Subcutaneous adipose tissue (tissue), 4 donors: ENCODE results near the gene RASA3. TPM values are rescaled to one million over a fixed set of nuclear protein-coding genes. Genes with fewer than 3 reads are reported as not detected.

ENCODE experiments used
- total RNA-seq, 4 donors: library from RNA; depleted of rRNA; stranded (reverse); fragments of >200 nt; gene quantifications; one replicate each; pipeline ENCODE4 v1.1.0, GENCODE V29; 2016
- TF ChIP-seq, protein P1 (sequence below): fragments of 450-650 bp; IDR thresholded peaks from one replicate; pipeline ENCODE4 v1.5.1; 2016; ENCODE audit warnings: low read depth, mild to moderate bottlenecking, control low read depth, antibody characterized with exemption, moderate library complexity

Gene RASA3
- total RNA-seq, 4 donors from 2014 or later = 36.9 to 70.1 (median 46.3) TPM

- TF ChIP-seq, protein P1, sequence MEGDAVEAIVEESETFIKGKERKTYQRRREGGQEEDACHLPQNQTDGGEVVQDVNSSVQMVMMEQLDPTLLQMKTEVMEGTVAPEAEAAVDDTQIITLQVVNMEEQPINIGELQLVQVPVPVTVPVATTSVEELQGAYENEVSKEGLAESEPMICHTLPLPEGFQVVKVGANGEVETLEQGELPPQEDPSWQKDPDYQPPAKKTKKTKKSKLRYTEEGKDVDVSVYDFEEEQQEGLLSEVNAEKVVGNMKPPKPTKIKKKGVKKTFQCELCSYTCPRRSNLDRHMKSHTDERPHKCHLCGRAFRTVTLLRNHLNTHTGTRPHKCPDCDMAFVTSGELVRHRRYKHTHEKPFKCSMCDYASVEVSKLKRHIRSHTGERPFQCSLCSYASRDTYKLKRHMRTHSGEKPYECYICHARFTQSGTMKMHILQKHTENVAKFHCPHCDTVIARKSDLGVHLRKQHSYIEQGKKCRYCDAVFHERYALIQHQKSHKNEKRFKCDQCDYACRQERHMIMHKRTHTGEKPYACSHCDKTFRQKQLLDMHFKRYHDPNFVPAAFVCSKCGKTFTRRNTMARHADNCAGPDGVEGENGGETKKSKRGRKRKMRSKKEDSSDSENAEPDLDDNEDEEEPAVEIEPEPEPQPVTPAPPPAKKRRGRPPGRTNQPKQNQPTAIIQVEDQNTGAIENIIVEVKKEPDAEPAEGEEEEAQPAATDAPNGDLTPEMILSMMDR = no peak
Measured at GRCh38 chr13:114069376-114070097, 62.9 kb downstream of the RASA3 start.

DNA sequence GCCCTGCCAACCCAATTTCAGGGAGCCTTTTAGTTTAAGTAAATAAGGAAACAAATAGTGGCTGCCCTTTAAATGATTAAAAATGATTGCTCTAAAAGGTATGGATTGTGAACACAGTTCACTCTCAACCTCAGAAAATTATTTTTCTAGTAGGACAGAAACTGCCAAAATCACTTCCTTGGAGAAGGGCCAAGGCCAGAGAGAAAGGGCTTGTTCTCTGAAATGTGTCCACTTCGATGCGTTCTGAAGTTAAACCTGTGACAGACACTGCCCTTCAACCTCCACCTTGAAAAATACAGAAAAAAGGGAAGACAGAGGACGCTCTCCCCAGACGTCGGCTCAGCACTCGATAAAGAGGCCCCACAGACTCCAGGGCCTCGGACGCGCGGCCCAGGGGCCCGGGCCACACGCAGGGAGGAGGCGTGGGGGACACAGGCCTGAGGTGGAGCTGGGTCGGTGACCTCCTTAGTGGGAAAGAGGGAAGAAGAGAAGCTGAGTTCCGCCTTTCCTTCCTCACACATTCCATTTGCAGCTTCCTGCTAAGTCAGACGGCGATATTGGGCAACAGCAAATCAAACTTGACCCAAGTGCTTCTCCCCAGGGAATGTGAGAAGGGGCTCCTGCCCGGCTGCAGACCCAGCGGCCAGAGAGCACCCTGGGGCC, 63.6 kb downstream of the RASA3 start:
- TF ChIP-seq, protein P1 = no peak

GRCh38 chr13:114067886-114068651, 64.4 kb downstream of the RASA3 start:
- TF ChIP-seq, protein P1 = no peak

GRCh38 chr13:114067381-114067885, 65.0 kb downstream of the RASA3 start:
- TF ChIP-seq, protein P1 = no peak

- TF ChIP-seq, protein P1 = no peak
Measured at GRCh38 chr13:114066956-114067355, 65.5 kb downstream of the RASA3 start.

DNA sequence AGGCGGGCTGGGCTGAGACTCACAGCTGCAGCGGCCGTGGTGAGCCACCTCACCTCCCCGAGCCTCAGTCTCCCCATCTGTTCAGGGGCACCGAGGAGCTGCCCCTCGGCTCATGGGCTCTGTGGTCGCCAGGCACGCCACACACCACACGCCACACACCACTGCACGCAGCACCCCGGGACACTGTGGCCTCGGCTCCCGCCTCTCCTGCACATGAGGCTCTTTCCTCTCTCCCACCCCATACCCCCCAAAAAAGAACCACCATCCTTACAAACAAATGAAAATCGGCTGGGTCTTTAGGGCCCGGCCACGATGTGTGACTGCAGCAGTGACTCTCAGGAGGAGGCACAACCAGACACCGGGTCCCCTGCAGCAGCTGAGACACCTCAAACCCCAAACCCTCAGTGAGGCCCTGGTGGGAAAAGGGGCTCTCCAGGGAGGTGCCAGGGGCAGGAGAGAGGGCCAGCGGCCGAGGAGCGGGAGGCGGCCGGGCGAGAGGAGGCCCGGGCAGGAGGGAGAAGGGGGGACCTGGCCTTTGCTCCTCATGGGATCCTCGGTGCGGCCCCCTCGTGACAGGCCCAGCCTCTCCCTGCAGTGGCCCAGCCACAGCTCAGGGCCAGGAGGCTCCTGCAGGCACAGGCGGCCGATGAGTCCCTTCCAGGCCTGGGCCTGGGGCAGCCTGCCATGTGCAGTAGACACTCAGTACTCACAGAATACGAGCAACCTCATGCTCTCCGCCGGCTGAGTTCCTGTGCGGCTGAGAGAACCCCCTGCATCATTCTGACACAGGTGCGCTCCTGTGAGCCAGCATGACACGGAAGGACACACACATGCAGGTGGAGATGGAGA, 66.3 kb downstream of the RASA3 start:
- TF ChIP-seq, protein P1 = no peak
